GM12875 (cell line): ENCODE measurements around the gene MPST.

ENCODE experiments used
- H3K4me3 ChIP-seq: one replicate; pipeline ENCODE4 v1.5.1; 2011; ENCODE audit warnings: low read depth, low read length, control low read depth
- CTCF ChIP-seq: IDR thresholded peaks from 2 replicates; pipeline ENCODE4 v1.5.1; 2011; ENCODE audit warnings: low read depth, mild to moderate bottlenecking, control low read depth, inconsistent platforms, low read length, moderate library complexity, borderline replicate concordance; ENCODE audit not compliant: insufficient read depth

The MPST gene

DNA sequence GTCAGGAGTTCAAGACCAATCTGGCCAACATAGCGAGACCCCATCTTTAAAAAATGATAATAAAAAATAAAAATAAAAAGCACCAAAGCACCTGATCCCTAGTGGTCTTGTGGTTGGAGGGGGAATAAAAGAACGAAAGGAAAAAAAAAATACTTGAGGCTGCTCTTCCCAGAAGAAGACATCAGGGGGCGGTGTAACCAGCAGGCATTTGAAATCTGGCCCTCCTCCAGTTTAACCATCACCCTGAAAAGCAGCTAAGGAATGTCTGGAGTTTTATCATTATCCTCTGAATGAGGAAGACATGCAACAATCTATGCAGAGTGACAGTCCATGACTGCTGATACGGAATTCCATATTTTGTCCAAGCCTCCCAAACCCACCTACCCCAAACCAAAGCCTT, 26.4 kb downstream of the MPST start:
- TF ChIP-seq CTCF: peak; percentile 59; the same call in 1 of the 2 replicates
- H3K4me3 ChIP-seq: no peak overlapping the region

- H3K4me3 ChIP-seq: no peak overlapping the region
- no peak for TF ChIP-seq CTCF
Measured at GRCh38 chr22:37046589-37046988, 27.0 kb downstream of the MPST start.

GRCh38 chr22:37047006-37047405, 27.5 kb downstream of the MPST start:
- TF ChIP-seq CTCF: no peak
- no peak overlapping the region for H3K4me3 ChIP-seq

DNA sequence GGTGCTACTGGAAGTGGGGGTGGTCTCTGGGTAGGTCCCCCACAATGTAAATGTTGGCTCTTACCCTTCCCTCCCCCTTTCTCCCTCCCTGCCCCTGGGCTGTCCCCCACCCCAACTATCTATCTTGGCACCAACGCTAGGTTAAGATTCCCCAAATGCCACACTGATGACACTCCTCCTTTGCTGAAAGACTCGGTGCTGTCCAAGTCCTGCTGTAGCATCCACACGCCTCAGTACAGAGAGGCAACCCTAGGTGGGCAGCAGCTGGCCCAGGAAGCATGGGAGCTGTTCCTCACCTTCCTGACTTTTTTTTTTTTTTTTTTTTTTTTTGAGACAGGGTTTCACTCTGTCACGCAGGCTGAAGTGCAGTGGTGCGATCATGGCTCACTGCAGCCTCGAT, 28.6 kb downstream of the MPST start:
- H3K4me3 ChIP-seq: no peak overlapping the region
- no peak for TF ChIP-seq CTCF

GRCh38 chr22:37049224-37049623, 29.7 kb downstream of the MPST start:
- no peak overlapping the region for H3K4me3 ChIP-seq
- TF ChIP-seq CTCF: no peak

DNA sequence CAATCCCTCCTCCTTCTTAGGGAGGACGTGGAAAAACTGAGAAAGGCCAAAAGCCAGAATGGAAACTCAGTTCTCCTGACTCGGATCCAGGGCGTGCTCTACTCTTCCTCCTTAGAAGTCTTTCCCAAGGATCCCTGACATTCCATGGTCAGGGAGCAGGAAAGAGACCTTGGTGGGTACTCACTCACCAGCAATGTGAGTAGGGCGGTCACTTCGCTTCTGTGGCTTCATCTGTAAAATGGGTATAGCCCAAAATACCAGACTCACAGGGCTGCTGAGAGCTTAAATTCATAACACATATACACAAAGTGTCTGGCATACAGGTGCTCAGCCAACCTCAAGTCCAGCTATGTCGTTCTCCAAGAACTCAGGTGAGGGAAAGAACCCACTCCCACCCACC, 31.4 kb downstream of the MPST start:
- H3K4me3 ChIP-seq: no peak overlapping the region
- no peak for TF ChIP-seq CTCF

GRCh38 chr22:37051391-37052385, 32.1 kb downstream of the MPST start, which contains the start of gene KCTD17:
KCTD17 (plus strand) TSS chr22:37051742; CDS start chr22:37051761, 19 bp downstream.
- no peak for TF ChIP-seq CTCF
- peak within 1 kb of the TSS; percentile 55 for H3K4me3 ChIP-seq
